Measurements from ENCODE around the gene FBXO40. TPM values are rescaled to one million over a fixed set of nuclear protein-coding genes. Genes with fewer than 3 reads are reported as not detected.

The FBXO40 gene
- total RNA-seq, 1 donor from 2014 or later, result not detected

DNA sequence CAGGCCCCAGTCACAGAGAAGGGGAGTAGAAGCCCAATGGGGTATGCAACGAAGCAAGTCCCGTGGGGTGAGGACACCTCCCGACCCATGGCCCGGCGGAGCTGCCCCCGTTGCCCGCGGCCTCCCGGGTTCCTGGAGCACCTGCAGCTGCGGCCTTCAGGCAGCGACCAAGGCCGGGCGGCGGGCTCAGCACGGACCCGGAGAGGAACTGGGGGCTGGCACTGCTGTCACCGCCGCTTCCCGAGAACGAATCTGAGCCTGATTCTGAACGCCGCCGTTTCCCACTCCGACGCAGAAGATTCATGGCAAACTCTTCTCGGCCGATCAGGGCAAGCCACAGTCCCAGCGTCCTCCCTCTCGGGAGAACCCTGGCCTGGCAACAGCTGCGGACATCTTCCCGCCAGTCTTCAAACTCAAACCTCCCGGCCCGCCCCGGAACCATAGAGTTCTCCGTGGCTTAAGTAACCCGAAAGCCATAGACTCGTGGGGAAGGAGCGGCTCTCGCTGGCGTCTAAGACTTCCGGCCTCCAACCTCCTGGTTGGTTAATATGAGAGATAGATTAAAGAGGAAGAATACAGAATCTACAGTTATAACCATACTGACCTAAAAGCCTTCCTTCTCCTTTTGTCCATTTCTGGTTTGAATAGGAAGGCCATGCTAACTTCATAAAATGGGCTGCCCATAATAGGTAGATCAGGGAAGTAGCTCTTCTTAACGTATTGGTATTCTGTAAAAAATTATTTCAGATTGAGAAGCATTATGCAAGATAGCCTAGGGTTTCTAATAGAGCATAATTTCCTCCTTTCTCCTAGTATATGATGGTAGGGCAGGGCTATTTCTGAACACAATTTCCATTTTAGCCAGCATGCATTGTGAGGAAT is 47.4 kb upstream of the FBXO40 start, which contains the start of gene POLQ:
TSS of gene POLQ (minus strand) at position 415 of the 882 bp plus-strand sequence. CDS start at position 304, 111 bp downstream.
- Mint-ChIP-seq H3K4me1 (ENCODE audit: low read depth, unreplicated experiment) (peaks cover 7% of the 10 kb centered on the region), H3K27ac (ENCODE audit: unreplicated experiment) (peak within 1 kb of the TSS; percentile 82), H3K36me3 (ENCODE audit: low read depth, unreplicated experiment) (no peaks in the 10 kb centered on the region), H3K4me3 (ENCODE audit: unreplicated experiment) (peak within 1 kb of the TSS; percentile 83), H3K27me3 (ENCODE audit: low read depth, unreplicated experiment) (no peaks in the 10 kb centered on the region), H3K9me3 (ENCODE audit: unreplicated experiment) (no peaks in the 10 kb centered on the region)
- Histone ChIP-seq H3K4me1 (ENCODE audit: insufficient read depth, low read length) (no peaks in the 10 kb centered on the region), H4K20me1 (ENCODE audit: insufficient read depth, low read length) (no peaks in the 10 kb centered on the region), H3K4me2 (ENCODE audit: low read length) (peak within 1 kb of the TSS; percentile 96), H3K79me2 (ENCODE audit: insufficient read depth, low read length) (peaks cover 23% of the 10 kb centered on the region), H3K27me3 (ENCODE audit: insufficient read depth, low read length) (no peaks in the 10 kb centered on the region), H2AFZ (ENCODE audit: low read depth, low read length) (peak within 1 kb of the TSS; percentile 90), H3K4me3 (ENCODE audit: insufficient read depth, low read depth, low read length) (peak within 1 kb of the TSS; percentile 81), H3K36me3 (ENCODE audit: insufficient read depth, low read length) (no peaks in the 10 kb centered on the region), H3K9ac (ENCODE audit: low read length) (peak within 1 kb of the TSS; percentile 85), H3K9me3 (ENCODE audit: insufficient read depth, low read depth, low read length) (no peaks in the 10 kb centered on the region), H3K27ac (ENCODE audit: low read depth, low read length) (peak within 1 kb of the TSS; percentile 44)
- no peak for FAIRE-seq
- TF ChIP-seq EZH2 (IDR thresholded peaks at IDR 0.05; ENCODE audit: insufficient read depth, low read length), result no peak
- no peak for TF ChIP-seq CTCF (IDR thresholded peaks at IDR 0.05; ENCODE audit: insufficient read depth, low read depth, low read length)
- DNase-seq (ENCODE audit: low read depth), result peak; percentile 93

DNA sequence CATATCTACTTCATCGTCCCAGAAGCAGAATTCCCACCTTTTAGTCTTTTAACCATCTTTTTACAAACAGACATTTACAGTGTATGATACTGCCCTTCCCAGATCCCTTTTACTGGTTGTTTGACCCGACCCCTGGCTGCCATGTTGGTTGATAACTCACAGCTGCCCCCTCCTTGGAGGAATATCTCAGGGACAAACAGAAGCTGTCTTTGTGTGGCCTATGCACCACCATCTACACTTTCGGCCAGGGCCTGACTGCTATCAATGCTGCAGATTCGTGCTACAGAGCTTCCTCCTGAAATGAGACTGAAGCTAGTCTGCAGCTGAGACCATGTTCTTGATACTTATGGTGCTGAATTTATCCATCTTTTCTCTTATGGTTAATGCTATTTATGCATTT is 40.8 kb upstream of the FBXO40 start:
- TF ChIP-seq CTCF (IDR thresholded peaks at IDR 0.05; ENCODE audit: insufficient read depth, low read depth, low read length) (no peak), EZH2 (IDR thresholded peaks at IDR 0.05; ENCODE audit: insufficient read depth, low read length) (no peak)
- peaks cover 4% of the 10 kb centered on the region for H3K9me3 Mint-ChIP-seq (ENCODE audit: unreplicated experiment)
- Histone ChIP-seq H3K27me3 (ENCODE audit: insufficient read depth, low read length) (no peaks in the 10 kb centered on the region), H3K79me2 (ENCODE audit: insufficient read depth, low read length) (no peaks in the 10 kb centered on the region), H4K20me1 (ENCODE audit: insufficient read depth, low read length) (no peaks in the 10 kb centered on the region), H3K9me3 (ENCODE audit: insufficient read depth, low read depth, low read length) (no peaks in the 10 kb centered on the region), H3K9ac (ENCODE audit: low read length) (no peak overlapping the region), H2AFZ (ENCODE audit: low read depth, low read length) (peak overlapping the region; percentile 23), H3K4me1 (ENCODE audit: insufficient read depth, low read length) (no peaks in the 10 kb centered on the region), H3K4me2 (ENCODE audit: low read length) (peak overlapping the region; percentile 14), H3K27ac (ENCODE audit: low read depth, low read length) (no peak overlapping the region), H3K36me3 (ENCODE audit: insufficient read depth, low read length) (no peaks in the 10 kb centered on the region), H3K4me3 (ENCODE audit: insufficient read depth, low read depth, low read length) (no peak overlapping the region)
- H3K4me1 Mint-ChIP-seq (ENCODE audit: low read depth, unreplicated experiment), result no peaks in the 10 kb centered on the region
- no peaks in the 10 kb centered on the region for H3K36me3 Mint-ChIP-seq (ENCODE audit: low read depth, unreplicated experiment)
- H3K27ac Mint-ChIP-seq (ENCODE audit: unreplicated experiment), result no peak overlapping the region
- H3K4me3 Mint-ChIP-seq (ENCODE audit: unreplicated experiment), result no peak overlapping the region
- FAIRE-seq (no peak), DNase-seq (ENCODE audit: low read depth) (no peak)
- H3K27me3 Mint-ChIP-seq (ENCODE audit: low read depth, unreplicated experiment), result no peaks in the 10 kb centered on the region

DNA sequence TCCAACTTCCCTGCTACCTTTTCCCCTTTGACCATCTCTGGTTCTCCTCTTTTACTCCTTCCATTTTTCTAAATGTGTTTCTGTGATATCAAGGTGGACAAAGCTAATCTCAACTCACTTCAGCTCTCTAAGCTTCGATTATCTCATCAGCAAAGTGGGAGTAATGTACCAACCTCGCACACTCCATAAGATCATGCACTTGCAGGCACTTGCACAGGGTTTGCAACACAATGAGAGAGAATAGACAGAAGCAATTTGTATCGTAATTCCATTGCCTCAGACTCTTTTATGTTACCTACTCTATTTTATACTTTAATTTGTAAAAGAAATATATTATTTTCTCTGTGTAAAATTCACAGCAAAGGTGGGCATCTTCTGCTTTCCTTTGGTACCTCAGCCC is 40.4 kb upstream of the FBXO40 start:
- H3K9ac ChIP-seq (ENCODE audit: low read length), result no peak overlapping the region
- H3K4me2 ChIP-seq (ENCODE audit: low read length), result no peak overlapping the region
- Mint-ChIP-seq H3K9me3 (ENCODE audit: unreplicated experiment) (peaks cover 6% of the 10 kb centered on the region), H3K36me3 (ENCODE audit: low read depth, unreplicated experiment) (no peaks in the 10 kb centered on the region), H3K27me3 (ENCODE audit: low read depth, unreplicated experiment) (no peaks in the 10 kb centered on the region), H3K27ac (ENCODE audit: unreplicated experiment) (no peak overlapping the region), H3K4me1 (ENCODE audit: low read depth, unreplicated experiment) (no peaks in the 10 kb centered on the region), H3K4me3 (ENCODE audit: unreplicated experiment) (no peak overlapping the region)
- no peaks in the 10 kb centered on the region for H3K27me3 ChIP-seq (ENCODE audit: insufficient read depth, low read length)
- DNase-seq (ENCODE audit: low read depth) (no peak), FAIRE-seq (no peak)
- no peaks in the 10 kb centered on the region for H3K4me1 ChIP-seq (ENCODE audit: insufficient read depth, low read length)
- H2AFZ ChIP-seq (ENCODE audit: low read depth, low read length), result peak overlapping the region; percentile 23
- no peaks in the 10 kb centered on the region for H3K79me2 ChIP-seq (ENCODE audit: insufficient read depth, low read length)
- no peaks in the 10 kb centered on the region for H3K9me3 ChIP-seq (ENCODE audit: insufficient read depth, low read depth, low read length)
- no peak overlapping the region for H3K4me3 ChIP-seq (ENCODE audit: insufficient read depth, low read depth, low read length)
- no peak overlapping the region for H3K27ac ChIP-seq (ENCODE audit: low read depth, low read length)
- TF ChIP-seq EZH2 (IDR thresholded peaks at IDR 0.05; ENCODE audit: insufficient read depth, low read length) (no peak), CTCF (IDR thresholded peaks at IDR 0.05; ENCODE audit: insufficient read depth, low read depth, low read length) (no peak)
- no peaks in the 10 kb centered on the region for H4K20me1 ChIP-seq (ENCODE audit: insufficient read depth, low read length)
- no peaks in the 10 kb centered on the region for H3K36me3 ChIP-seq (ENCODE audit: insufficient read depth, low read length)

Measured in astrocyte (in vitro differentiated cells and primary cell).